GM21619 (cell line): ENCODE measurements around the gene MCC.

Experiments used
- ATAC-seq: cut with Tn5 transposase; IDR thresholded peaks from one replicate; pipeline ENCODE4 v1.9.1; 2021; ENCODE audit not compliant: unreplicated experiment

Gene MCC

GRCh38 chr5:113373426-113373825, 114.8 kb downstream of the MCC start:
- no peak for ATAC-seq

GRCh38 chr5:113371721-113372196, 116.5 kb downstream of the MCC start:
- no peak for ATAC-seq

GRCh38 chr5:113367586-113367985, 120.7 kb downstream of the MCC start:
- no peak for ATAC-seq

GRCh38 chr5:113364466-113364865, 123.8 kb downstream of the MCC start:
- ATAC-seq = no peak

GRCh38 chr5:113361701-113362100, 126.6 kb downstream of the MCC start:
- ATAC-seq = no peak

- no peak for ATAC-seq
Observed at GRCh38 chr5:113359419-113359818, 128.8 kb downstream of the MCC start.

GRCh38 chr5:113358696-113359095, 129.6 kb downstream of the MCC start:
- no peak for ATAC-seq

- no peak for ATAC-seq
Observed at GRCh38 chr5:113357696-113358476, 130.4 kb downstream of the MCC start.

GRCh38 chr5:113356487-113356886, 131.8 kb downstream of the MCC start:
- ATAC-seq = no peak

GRCh38 chr5:113354055-113354454, 134.2 kb downstream of the MCC start:
- no peak for ATAC-seq

GRCh38 chr5:113347572-113347971, 140.7 kb downstream of the MCC start:
- ATAC-seq = no peak

- no peak for ATAC-seq
Observed at GRCh38 chr5:113344973-113345940, 143.0 kb downstream of the MCC start.

- ATAC-seq = no peak
Observed at GRCh38 chr5:113343343-113343742, 144.9 kb downstream of the MCC start.

GRCh38 chr5:113340537-113340936, 147.7 kb downstream of the MCC start:
- ATAC-seq = no peak

GRCh38 chr5:113338628-113339027, 149.6 kb downstream of the MCC start:
- ATAC-seq = no peak

GRCh38 chr5:113337515-113338415, 150.5 kb downstream of the MCC start:
- ATAC-seq = no peak

- peak; percentile 48 for ATAC-seq
Observed at GRCh38 chr5:113336975-113337374, 151.3 kb downstream of the MCC start.

- ATAC-seq = no peak
Observed at GRCh38 chr5:113333411-113333810, 154.8 kb downstream of the MCC start.

- no peak for ATAC-seq
Observed at GRCh38 chr5:113331209-113331551, 157.1 kb downstream of the MCC start.

- ATAC-seq = peak; percentile 80
Observed at GRCh38 chr5:113330533-113331208, 157.6 kb downstream of the MCC start.
